ENCODE measurements around the gene ZNF805. TPM values are rescaled to one million over a fixed set of nuclear protein-coding genes. Genes with fewer than 3 reads are reported as not detected.

The ZNF805 gene
- total RNA-seq (2014; rRNA removed) (12.9 and 13.1 TPM in 2 replicates), Bru-seq, nascent RNA (percentile 90 among the genes with signal in this experiment), BruChase-seq, experiment 1, labeled RNA remaining after a 6-hour chase (percentile 86 among the genes with signal in this experiment), BruChase-seq, experiment 2, labeled RNA remaining after a 2-hour chase (percentile 91 among the genes with signal in this experiment)
- long read RNA-seq, transcript ZNF805-202 (4 exons, 1,884 nt): major isoform, 23 of 33 reads
- long read RNA-seq, partial matches to known transcripts: 0 of 33 reads
- long read RNA-seq, other reads (novel, unspliced or antisense): 6 of 33 reads

DNA sequence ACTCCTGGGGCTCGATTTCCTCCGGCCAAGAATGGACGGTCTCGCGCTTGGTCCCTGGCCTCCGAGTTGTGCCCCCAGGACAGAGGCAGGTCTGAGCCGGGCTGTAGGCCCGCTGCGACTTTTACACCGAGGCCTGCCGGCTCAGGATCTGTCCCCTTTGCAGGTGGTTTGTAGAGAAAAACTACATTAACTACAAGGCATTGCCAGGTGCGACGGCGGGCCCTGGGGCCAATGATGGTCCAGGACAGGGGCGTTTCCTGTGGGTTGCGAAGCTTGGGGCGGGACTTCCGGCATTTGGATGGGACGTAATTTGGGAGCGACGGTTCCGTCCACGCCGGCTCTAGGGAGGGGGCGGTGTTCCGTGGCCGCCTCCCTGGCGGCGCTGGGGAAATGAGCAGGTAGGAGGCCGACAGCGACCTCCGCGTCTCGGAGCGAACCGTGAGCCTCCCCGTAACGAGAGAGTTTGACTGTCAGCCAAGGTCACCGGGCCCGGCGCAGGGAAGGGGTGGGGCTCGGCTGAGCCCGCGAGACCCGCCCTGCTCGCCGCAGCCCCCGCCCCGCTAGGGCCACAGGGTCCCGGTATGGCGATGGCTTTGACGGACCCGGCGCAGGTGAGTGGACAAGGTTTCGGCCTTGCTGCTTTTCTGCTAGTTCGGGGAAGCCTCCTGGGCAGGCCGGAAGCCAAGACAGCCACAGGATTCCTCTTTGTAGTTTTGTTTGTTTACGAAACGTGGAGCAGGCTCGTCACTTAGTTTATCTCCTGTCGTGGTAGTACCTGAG, at the start of gene ZNF805:
TSS of gene ZNF805 (plus strand) at position 322 of the 780 bp plus-strand sequence. CDS start at position 582, 260 bp downstream.
- POLR2A ChIA-PET (ENCODE audit: unreplicated experiment): interaction anchor here (0.5 to 0.6 kb wide), 2 partner anchors 114 to 149 kb away, joined by 3 read pairs; no protein-coding TSS in a partner anchor
- peak within 1 kb of the TSS; percentile 64 for H3K27ac ChIP-seq (ENCODE audit: low read length)
- DNase-seq (peak; percentile 97), ATAC-seq (peak; percentile 98)
- peaks cover 10% of the 10 kb centered on the region for H3K36me3 ChIP-seq (ENCODE audit: low read depth, low read length)
- peak within 1 kb of the TSS; percentile 98 for H3K4me2 ChIP-seq (ENCODE audit: low read length)
- peaks cover 17% of the 10 kb centered on the region for H3K4me1 ChIP-seq (ENCODE audit: insufficient read depth, low read length)
- peak within 1 kb of the TSS; percentile 89 for H3K9ac ChIP-seq (ENCODE audit: low read length)
- intact Hi-C loops (cut with micrococcal nuclease): loop anchor here (1.0 kb wide), 2 partner anchors 40 to 111 kb away; partner anchors contain the start of genes ZNF304 and ZNF460
- peak within 1 kb of the TSS; percentile 77 for H3K4me3 ChIP-seq (ENCODE audit: low read length)
- H4K20me1 ChIP-seq (ENCODE audit: low read length): no peaks in the 10 kb centered on the region
- TF ChIP-seq EZH2phosphoT487 (IDR thresholded peaks at IDR 0.05; ENCODE audit: borderline replicate concordance, low read length): no peak
- TF ChIP-seq, protein P1, sequence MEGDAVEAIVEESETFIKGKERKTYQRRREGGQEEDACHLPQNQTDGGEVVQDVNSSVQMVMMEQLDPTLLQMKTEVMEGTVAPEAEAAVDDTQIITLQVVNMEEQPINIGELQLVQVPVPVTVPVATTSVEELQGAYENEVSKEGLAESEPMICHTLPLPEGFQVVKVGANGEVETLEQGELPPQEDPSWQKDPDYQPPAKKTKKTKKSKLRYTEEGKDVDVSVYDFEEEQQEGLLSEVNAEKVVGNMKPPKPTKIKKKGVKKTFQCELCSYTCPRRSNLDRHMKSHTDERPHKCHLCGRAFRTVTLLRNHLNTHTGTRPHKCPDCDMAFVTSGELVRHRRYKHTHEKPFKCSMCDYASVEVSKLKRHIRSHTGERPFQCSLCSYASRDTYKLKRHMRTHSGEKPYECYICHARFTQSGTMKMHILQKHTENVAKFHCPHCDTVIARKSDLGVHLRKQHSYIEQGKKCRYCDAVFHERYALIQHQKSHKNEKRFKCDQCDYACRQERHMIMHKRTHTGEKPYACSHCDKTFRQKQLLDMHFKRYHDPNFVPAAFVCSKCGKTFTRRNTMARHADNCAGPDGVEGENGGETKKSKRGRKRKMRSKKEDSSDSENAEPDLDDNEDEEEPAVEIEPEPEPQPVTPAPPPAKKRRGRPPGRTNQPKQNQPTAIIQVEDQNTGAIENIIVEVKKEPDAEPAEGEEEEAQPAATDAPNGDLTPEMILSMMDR (conservative IDR thresholded peaks at IDR 0.05; ENCODE audit: low read depth, low read length): peak; percentile 25; the same call in 1 of the 2 replicates
- no peaks in the 10 kb centered on the region for H3K9me3 ChIP-seq (ENCODE audit: low read length)
- H3F3A ChIP-seq (ENCODE audit: low read length, unreplicated experiment): no peaks in the 10 kb centered on the region
- CTCF ChIA-PET: no interaction called here
- H3K9me2 ChIP-seq (replicated peaks; ENCODE audit: low read length): no peaks in the 10 kb centered on the region
- peaks cover 44% of the 10 kb centered on the region for H3K79me2 ChIP-seq (ENCODE audit: low read length)
- BruUV-seq (replicated peaks): TSS peak; percentile 46
- peak within 1 kb of the TSS; percentile 99 for H2AFZ ChIP-seq (ENCODE audit: low read length)
- no peaks in the 10 kb centered on the region for H3K27me3 ChIP-seq (ENCODE audit: low read length)

DNA sequence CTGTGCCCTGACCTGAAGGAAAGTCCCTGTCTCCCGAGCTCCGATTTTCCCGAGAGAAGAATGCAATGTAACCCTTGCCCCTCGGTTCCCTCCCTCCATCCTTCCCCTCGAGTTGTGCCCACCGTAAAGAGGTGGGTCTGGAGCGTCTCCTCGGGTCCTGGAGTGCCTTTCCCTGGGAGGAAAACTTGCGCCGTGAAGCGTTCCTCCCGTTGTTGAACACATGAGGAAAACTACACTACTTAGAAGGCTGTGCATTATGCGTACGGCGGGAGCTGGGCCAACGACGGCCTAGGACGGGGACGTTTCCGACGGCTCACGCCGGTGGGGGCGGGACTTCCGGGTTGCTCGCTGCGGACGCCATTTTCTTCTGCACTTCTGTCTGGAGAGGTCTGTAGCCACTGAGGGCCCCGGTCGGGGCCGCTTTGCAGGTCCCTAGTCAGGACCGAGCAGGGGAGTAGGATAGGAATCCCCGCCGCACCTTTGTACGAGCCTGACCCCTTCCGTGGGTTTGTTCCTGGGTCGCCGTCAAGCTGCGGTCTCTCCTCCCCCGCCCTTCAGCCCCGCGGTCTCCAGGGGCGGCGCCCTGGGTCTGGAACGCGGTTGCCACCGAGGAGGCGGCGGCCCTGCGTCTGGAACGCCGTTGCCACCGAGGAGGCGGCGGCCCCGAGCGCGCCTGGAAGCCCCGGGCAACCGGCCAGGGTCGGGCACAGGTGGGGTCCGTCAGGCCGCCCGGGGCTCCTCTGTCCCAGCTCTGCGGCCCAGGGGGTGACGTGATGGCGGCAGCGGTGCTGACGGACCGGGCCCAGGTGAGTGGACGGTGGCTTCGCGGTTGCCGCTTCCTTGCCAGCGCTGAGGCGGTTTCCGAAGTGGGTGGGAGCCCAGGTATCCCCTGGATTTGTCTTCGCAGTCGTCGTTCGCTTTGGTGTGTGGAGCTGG, 49.0 kb upstream of the ZNF805 start, which contains the start of gene ZNF264:
TSS of gene ZNF264 (plus strand) at position 360 of the 936 bp plus-strand sequence. CDS start at position 774, 414 bp downstream.
- Histone ChIP-seq H3K9ac (ENCODE audit: low read length) (peak within 1 kb of the TSS; percentile 90), H3K4me3 (ENCODE audit: low read length) (peak within 1 kb of the TSS; percentile 97), H3K79me2 (ENCODE audit: low read length) (peaks cover 40% of the 10 kb centered on the region), H3F3A (ENCODE audit: low read length, unreplicated experiment) (no peaks in the 10 kb centered on the region), H3K27me3 (ENCODE audit: low read length) (no peaks in the 10 kb centered on the region), H3K9me3 (ENCODE audit: low read length) (0 out of 2 replicates have a peak, but pooled peaks cover 9% of the 10 kb centered on the region), H3K4me1 (ENCODE audit: insufficient read depth, low read length) (peaks cover 10% of the 10 kb centered on the region), H4K20me1 (ENCODE audit: low read length) (peaks cover 21% of the 10 kb centered on the region; the same call in 1 of the 2 replicates), H3K36me3 (ENCODE audit: low read depth, low read length) (peaks cover 32% of the 10 kb centered on the region), H3K27ac (ENCODE audit: low read length) (peak within 1 kb of the TSS; percentile 41), H3K9me2 (replicated peaks; ENCODE audit: low read length) (no peaks in the 10 kb centered on the region), H2AFZ (ENCODE audit: low read length) (peak within 1 kb of the TSS; percentile 100), H3K4me2 (ENCODE audit: low read length) (peak within 1 kb of the TSS; percentile 98)
- BruUV-seq (replicated peaks): no TSS peak
- ATAC-seq: peak; percentile 96
- POLR2A ChIA-PET (ENCODE audit: unreplicated experiment): interaction anchor here (0.5 to 0.6 kb wide), 3 partner anchors 85 to 1316 kb away, joined by 3 to 11 read pairs (median 4); no protein-coding TSS in a partner anchor
- no peak for TF ChIP-seq EZH2 (IDR thresholded peaks at IDR 0.05; ENCODE audit: low read length, unreplicated experiment)
- no peak for TF ChIP-seq EZH2phosphoT487 (IDR thresholded peaks at IDR 0.05; ENCODE audit: borderline replicate concordance, low read length)
- TF ChIP-seq, protein P1 (conservative IDR thresholded peaks at IDR 0.05; ENCODE audit: low read depth, low read length): no peak
- CTCF ChIA-PET: no interaction called here
- intact Hi-C loops (cut with micrococcal nuclease): no loop called here
- peak; percentile 88 for DNase-seq
